ENCODE results near the gene BICC1. TPM values are rescaled to one million over a fixed set of nuclear protein-coding genes. Genes with fewer than 3 reads are reported as not detected.

BICC1 gene
- total RNA-seq, 1 donor from 2014 or later = 8.8 TPM

DNA sequence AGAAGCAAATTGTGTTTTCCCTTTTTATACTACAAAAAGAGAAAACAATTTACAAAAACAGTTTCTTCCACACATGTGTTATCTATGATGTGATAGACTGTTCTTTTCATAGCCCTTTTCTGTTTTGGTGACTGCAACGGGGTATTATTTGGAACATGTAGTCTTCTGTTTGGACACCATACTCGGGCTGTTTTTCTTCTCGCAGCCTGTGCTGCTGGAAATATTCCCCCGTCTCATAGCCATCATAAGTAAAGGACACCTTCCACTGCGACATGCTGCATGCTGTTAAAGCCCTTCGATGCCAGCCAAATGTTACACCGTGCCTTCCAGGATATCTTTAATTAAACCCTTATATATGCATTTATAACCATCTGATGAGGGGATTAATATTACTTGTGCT lies 222.4 kb downstream of the BICC1 start:
- DNase-seq (ENCODE audit: extremely low read depth, low read depth, low spot score) = no peak

DNA sequence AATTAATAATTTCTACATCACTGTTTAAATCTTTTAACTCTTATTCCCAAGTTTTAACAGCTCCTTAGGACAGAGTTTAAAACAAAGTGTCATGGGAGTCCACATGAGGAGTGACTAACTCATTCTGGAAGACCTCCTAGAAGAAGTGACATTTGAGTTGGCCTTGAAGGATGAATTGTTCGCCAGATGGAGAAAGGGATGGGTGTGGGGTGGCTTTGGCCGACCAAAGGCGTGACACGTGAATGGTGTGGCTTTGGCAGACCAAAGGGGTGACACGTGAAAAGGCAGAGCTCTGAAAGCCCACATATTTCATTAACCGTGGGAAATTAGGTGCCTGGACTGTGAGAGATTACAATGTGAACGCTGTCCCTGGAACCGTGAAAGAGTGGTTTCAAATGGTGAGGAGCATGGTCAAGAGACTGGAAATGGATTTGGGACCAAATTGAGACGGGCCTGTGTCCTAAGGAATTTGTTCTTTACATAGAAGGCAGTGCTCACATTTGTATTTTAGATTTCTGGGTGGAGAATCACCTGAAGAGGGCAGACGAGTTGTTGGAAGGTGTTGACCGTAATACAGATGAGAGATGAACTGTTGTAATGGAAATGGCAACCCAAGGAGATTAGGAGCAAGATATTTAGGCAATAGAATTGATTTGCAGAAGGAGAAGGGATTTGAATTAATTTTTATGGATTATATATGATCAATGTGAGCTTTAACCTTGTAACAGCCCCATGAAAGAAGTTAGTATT lies 228.1 kb downstream of the BICC1 start:
- no peak for DNase-seq (ENCODE audit: extremely low read depth, low read depth, low spot score)

DNA sequence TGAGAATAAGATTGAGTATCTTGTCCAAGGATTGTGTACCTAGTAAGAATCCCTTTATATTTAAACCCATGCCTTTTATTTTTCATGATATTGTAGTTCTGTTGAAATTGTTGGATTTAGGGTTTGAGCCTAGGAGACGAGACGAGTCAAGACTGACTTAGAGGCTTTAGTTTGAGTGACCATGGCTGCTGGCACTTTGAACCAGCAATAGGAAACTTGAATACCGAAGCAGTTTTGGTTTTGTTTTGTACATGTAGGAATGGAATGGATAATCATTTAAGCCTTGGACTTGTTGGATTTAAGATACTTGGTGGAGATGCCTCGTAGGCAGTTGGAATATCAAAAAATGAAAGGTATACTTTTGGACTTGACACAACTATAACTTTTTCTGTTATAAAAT lies 229.0 kb downstream of the BICC1 start:
- DNase-seq (ENCODE audit: extremely low read depth, low read depth, low spot score) = no peak

DNA sequence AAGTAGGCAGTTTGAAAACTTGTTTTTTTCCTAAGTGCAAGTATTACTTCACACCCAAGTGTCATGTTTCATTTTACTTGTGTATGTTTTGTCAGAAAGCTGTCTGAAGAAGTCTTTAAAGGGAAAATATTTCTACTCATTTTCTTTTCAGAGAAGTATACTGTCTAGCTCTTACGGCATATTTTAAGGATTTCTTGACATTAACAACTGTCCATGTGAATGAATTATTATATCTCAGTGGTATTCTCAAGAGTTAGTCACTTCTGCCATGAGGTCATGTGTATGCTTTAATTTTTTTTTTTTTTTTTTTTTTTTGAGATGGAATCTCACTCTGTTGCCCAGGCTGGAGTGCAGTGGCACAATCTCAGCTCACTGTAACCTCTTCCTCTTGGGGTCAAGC lies 229.5 kb downstream of the BICC1 start:
- no peak for DNase-seq (ENCODE audit: extremely low read depth, low read depth, low spot score)

DNA sequence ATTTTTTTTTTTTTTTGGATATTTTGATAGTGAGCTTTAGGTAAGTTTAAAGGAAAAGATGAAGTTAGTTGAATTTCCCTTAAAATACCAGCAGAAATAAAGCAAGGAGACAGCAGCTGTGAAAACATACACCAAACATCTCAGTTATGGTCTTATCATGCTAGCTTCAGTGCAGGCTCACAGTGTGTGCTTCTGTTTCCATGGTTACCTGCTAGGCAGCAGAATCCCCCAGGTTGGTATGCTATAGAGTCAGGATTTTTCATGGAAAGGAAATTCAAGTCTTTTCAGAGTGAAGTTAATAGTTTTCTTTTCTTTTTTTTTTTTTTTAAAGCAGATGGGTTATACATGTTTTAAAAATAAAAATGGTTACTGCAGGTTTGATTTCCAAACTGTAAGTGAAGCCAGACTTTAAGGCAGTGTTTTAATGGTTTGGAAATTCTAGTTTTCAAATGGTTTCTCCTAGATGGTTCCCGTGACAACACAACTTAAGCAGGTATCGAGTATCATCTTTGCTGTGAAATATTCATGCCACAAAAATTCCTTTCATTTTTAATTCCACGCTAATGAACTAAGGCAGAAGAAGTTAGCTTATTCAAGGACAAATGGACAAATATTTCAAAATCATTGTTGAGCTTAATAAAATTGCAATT lies 230.9 kb downstream of the BICC1 start:
- DNase-seq (ENCODE audit: extremely low read depth, low read depth, low spot score) = no peak

DNA sequence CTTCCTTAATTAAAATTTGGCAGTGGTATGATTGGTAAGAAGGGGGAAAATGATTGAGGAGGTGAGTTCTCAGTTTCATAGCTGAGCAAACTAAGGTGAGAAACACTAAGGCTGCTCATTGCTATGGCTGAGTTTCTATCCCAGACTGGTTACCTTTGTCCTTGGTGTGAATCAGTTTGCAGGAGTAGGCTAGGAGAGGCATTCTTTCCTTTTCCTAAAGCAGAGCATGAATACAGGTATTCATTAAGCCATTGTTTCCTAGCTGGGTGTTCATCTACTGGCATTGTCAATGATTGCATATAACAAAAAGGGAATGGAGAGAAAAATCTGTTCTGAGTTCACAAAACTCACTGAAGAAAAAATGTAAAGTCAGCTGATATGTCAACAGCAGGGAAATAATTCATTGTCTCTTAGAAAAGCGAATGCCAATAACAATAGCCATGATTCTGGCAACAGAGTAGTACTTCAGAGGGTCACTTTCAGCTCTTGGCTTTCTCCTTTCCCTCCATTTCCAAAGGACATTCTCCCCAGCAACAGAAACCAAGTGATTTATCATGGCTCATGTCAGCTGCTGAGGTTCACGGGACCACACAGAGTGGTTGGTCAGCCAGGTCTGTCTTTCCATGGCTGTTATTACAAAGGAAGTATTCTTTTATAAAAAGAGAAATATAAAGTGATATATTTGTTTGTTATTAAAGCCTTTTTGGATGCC lies 234.0 kb downstream of the BICC1 start:
- DNase-seq (ENCODE audit: extremely low read depth, low read depth, low spot score) = no peak

DNA sequence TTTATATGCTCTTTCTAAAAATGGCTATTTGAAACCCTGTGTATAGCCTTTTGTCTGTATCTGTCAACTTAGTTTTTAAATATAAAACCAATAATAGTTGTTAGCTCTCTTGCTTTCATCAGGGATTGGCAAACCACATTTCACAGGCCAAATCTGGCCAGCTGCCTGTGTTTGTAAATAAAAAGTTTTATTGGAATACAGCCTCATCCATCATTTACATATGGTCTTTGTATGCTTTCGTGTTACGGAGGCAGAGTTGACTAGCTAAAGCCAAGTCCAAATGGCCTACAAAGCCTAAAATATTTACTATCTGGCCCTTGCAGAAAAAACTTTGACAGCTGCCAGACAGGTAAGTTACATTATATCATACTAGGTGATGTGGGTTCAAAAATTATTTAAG lies 235.0 kb downstream of the BICC1 start:
- no peak for DNase-seq (ENCODE audit: extremely low read depth, low read depth, low spot score)

DNA sequence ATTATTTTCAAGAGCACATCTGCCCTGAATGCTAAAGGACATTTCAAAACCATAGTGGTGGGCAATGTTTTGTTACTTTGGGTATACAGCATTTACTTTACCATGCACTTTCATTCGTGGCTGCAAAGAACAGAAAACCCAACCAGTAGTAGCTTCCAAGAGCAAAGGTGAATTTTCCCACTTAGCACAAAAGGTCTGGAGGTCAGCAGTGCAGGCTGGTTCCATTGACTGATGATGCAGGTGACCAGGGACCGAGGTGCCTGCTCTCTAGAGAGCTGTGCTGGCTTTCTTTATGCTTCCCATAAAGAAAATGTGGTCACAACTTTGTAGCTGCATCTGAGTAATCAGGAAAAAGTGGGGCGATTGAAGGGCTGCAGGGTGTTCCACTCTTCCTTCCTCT lies 240.0 kb downstream of the BICC1 start:
- no peak for DNase-seq (ENCODE audit: extremely low read depth, low read depth, low spot score)

DNA sequence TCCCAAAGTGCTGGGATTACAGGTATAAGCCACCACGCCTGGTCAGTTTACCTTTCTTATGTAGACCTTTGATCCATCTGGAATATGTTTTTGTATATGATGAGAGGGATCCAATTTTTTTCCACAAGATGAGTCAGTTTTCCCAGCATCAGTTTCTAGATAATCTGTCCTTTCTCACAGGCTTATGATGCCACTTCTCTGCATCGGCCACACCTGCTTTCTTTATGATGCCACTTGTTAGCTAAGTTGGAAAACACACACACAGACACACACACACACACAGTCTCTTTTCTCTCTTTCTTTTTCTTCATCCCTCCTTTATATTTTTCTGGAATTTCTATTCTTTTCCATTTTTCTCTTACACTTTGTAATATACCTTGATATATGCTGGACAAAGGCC lies 240.8 kb downstream of the BICC1 start:
- DNase-seq (ENCODE audit: extremely low read depth, low read depth, low spot score) = no peak

DNA sequence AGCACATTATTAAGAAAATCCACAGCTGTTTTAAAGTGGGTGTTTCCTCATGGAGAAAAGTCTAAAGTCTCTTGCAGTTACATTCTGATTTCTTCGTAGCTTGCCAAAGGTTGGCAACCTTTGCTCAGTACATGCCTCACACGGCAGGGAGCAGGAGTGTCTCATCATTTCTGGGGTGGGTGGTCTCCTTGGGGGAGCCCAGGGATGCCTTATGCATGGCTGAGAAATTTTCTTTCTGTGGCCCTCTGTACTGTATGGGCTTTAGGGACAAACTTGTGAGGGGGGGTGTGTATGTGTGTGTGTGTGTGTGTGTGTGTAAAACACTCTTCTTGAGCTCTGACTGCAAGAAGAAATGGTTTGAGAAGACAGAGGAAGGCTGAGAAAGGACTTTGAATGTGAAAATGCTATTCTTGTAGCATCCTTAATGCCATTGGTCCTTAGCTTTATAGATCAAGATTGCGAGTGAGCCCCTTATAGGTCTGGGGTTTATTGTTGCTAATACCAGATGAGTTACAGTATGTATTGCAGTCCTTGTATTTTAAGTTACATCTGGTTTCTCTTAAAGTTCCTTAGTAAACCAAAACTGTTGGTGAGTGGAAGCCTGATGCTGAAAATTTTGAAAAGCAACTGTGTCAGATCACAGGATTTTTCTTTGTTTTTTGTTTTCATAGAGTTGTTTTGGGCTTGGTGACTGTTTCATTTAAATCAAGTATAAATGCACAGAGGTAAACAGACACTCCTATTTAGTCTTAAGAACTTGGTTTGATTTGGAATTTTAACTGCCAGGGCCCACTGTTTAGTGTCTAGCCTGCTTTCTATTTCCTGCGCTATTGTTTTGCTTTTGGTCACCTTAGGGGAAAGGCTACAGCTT lies 242.0 kb downstream of the BICC1 start:
- DNase-seq (ENCODE audit: extremely low read depth, low read depth, low spot score) = no peak

DNA sequence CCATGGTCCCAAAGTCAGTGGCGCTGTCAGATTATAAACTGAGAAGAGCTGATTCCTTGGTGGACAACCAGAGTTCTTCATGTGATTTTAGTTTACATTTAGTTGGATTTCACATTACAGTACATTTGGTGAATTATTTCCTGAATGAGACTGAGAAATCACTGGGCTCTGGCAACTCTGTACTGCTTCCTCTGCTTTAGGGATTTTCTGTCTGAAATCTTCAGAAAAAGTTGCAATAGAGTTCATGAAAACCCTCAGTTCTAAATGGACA lies 242.6 kb downstream of the BICC1 start:
- no peak for DNase-seq (ENCODE audit: extremely low read depth, low read depth, low spot score)

DNA sequence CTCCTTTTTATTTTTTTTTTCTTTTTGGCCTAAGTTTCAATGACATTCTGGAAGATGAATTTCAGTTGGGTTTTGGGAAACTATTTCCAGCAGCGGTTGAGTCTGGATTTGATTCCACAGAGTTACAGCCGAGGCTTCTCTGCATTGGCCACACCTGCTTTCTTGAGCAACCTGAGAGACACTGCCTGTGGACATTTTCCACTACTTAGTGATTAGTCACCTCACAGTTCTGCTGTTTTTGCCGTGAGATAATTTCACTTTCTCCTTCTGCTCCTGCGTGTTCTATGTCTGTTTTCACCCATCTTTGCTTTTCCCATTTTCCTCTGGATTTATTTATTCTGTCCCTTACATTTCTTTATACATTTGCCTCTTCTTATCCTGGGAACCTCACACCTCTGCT lies 243.0 kb downstream of the BICC1 start:
- DNase-seq (ENCODE audit: extremely low read depth, low read depth, low spot score) = no peak

DNA sequence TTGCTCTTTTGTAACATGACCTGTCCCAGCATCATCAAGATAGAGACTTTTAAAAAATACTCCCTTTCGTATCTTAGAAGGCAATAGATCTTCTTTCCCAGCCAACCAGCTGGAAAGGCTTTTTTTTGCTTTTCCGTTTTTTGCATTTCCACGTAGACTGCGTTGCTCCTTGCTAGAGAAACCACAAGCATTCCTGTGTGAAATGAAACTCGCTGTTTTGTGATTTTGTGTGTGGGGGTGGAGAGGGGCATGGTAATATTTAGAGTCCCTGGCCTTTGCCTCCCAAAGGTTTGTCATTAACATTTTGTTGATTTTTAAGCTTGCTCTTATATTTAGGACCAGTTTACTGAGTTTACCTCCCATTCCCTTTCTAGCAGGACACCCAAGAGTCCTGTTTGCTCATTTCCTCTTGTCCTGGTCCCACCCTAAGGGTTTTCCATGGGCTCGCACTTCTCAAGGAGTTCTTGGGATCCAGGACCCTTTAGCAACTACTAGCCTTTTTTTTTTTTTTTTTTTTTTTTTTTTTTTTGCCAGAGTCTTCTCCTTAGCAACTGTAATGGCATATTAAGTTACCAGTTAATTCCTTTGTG lies 243.6 kb downstream of the BICC1 start:
- no peak for DNase-seq (ENCODE audit: extremely low read depth, low read depth, low spot score)

DNA sequence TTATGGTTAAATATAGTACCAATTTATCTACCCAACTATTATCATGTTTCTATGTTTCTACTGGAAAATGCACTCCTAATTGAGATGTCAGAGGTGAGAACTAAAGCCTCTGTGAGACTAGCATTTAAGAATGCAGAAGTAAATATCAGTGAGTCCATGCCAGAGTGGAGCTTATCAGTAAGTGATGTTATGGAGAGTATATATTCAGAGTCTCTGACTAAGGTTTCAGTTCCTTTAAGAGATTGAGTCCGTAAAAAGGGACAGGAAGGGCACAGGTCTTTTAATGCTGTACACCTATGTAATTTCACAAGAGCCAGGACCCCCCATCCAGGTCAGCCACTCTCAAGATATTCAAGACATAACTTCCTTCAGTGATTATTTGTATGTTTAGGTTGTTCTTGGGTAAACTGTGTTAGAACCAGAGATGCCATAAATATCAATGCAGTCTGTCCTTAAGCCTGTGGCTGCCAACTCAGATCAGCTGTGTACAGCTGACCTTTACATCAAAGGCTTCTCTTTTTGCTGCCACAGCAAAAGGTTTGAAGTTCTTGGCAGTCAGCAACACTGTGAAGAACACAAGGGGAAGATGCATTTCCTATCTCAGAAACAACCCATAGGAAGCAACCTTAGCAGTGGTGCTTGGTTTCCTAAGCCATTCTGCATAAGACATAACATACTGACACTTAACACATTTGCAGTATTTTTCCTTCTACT lies 244.8 kb downstream of the BICC1 start:
- no peak for DNase-seq (ENCODE audit: extremely low read depth, low read depth, low spot score)

DNA sequence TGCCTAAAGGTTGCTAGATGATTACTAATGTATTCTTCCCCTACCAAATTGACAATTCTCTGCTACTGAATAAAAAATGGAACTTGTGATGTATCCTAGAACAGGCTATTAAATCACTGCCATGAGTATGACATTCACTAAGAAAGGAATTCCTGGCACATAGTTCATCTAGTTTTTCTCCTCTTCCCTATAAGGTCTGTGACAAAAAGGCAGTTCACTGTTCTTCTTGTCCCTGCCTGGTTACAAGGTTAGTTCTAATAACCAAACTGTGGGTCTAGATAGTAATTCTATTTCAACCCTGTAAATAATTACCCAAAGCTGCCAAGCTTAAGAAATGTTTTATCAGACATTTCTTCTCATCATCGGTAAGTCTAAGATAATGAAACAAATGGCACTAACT lies 245.6 kb downstream of the BICC1 start:
- DNase-seq (ENCODE audit: extremely low read depth, low read depth, low spot score) = no peak

DNA sequence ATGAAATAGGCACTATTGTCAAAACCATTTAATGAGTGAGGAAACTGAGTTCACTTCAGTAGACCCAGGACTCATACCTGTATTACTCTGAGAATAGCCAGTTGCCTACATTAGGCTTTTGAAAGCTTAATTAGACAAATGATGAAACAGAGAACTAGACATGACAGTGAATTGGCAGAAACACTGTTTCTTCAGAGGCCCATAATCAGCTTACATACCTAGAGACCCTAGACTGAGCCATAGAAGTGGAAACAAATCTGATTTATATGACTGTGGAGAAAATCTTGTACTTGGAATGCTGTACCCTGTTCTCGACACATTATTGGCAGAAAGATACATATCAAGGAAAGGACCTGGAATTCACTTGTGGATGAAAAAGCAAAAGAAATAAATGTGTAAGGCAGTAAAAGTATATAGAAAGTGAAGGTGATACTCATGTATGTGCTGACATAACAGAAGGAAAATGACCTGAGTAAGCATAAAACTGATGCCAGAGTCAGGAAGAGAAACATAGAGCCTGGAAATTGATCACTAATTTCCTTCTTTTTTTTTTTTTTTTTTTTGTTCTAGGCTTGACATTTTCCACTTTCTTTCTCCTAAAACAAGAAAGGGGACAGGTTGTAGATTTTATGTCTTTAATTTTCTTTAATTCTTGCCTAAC lies 251.5 kb downstream of the BICC1 start:
- no peak for DNase-seq (ENCODE audit: extremely low read depth, low read depth, low spot score)

DNA sequence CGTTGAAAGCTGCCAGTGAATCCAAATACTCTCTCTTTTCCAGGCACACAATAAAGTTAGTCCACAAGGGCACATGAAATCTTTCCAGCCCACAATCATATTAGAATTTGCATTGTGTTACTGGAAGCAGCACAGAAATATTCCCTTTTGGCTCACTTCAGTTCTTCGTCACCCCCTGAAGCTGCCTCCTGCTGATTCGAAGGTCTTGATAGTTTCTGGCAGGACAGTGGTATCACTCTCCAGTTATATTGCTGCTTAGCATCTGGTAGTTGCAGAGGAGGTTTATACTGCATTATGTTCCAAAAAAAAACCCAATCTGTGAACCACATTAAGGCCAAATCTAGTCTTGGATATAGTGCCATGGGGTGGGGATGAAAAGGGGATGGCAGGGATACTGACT lies 253.2 kb downstream of the BICC1 start:
- DNase-seq (ENCODE audit: extremely low read depth, low read depth, low spot score) = no peak

DNA sequence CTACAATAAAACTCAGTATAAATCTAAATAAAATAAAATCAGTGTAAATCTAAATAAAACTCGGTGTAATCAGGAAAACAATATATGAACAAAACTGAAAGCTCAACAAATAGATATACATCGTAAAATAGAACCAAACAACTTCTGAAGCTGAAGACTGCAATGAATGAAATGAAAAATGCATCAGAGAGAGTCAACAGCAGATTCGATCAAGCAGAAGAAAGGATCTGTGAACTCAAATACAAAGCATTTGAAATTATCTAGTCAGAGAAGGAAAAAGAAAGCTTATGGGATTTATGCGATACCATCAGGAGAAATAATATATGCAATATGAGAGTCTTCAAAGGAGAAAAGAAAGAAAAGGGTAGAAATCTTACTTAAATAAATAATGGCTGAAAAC lies 255.0 kb downstream of the BICC1 start:
- no peak for DNase-seq (ENCODE audit: extremely low read depth, low read depth, low spot score)

DNA sequence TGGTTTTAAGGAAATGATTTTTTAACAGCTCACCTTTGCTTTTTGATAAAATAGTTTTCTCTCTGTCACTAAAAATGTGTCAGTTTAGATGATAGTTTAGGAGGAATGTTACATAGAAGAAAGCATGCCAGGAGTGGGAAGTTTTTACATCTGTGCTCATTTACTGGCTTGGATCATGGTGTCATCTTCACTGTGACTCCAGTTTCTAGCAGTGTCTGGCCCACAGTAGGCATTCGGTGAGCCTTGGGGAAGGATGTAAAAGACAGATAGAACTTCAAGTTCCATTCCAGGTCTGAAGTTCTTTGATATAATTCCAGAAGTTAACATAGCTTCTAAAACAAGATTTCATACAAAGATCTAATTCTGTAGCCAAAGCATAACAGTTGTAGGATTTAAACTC lies 259.2 kb downstream of the BICC1 start:
- DNase-seq (ENCODE audit: extremely low read depth, low read depth, low spot score) = no peak

DNA sequence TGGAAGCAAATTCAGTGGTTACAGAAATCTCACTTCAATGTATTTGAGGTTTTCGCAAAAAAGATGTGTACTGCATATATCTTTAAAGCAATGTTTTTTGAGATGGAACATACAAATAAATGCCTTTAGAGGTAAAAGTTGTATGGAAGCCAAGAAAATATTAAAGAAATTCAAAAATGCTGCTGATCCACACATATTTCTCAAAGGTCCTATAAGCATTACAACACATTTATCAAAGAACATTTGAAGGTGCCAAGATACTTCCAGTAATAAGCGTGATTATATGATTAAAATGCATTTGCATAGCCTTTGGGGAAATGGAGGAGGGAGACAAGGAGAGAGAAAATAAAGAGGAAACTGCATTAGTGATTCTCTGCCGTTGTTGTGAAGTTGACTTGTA lies 260.1 kb downstream of the BICC1 start:
- DNase-seq (ENCODE audit: extremely low read depth, low read depth, low spot score) = no peak
